Left renal pelvis (tissue), 4 donors: ENCODE data around the gene ARPIN. TPM values are rescaled to one million over a fixed set of nuclear protein-coding genes. Genes with fewer than 3 reads are reported as not detected.
"Not testable (repeated sequence)": the region's sequence is repeated elsewhere in the genome, so short reads cannot be mapped to it uniquely, and the experiment has no call there.

Experiments
- DNase-seq, 4 donors: peaks; one replicate each; pipeline ENCODE4 v3.0.0-alpha.2; 2013; ENCODE audit warnings: low read depth in 4 of 4, low spot score in 3 of 4
- polyA plus RNA-seq, 4 donors: library from polyadenylated mRNA; unstranded; fragments of 120-200 nt; gene quantifications; one replicate each; pipeline ENCODE4 v1.2.1, GENCODE V29; 2013; ENCODE audit not compliant: insufficient read length in 4 of 4

Gene ARPIN
- polyA plus RNA-seq, 4 donors: 27.1 to 30.6 (median 30.0) TPM

GRCh38 chr15:89910891-89911626 is 1.7 kb downstream of the ARPIN start:
- no peak for DNase-seq

- no peak for DNase-seq
These were observed 3.1 kb downstream of the ARPIN start for GRCh38 chr15:89909611-89910010.

GRCh38 chr15:89908226-89908625 is 4.5 kb downstream of the ARPIN start:
- no peak for DNase-seq

GRCh38 chr15:89907289-89907688 is 5.5 kb downstream of the ARPIN start:
- DNase-seq: no peak

- DNase-seq: no peak
These were observed 6.8 kb downstream of the ARPIN start for GRCh38 chr15:89905846-89906378.

- DNase-seq: no peak
These were observed 8.2 kb downstream of the ARPIN start for GRCh38 chr15:89904519-89904918.

- no peak for DNase-seq
These were observed 9.0 kb downstream of the ARPIN start for GRCh38 chr15:89903858-89904130.

- DNase-seq: no peak
These were observed 9.5 kb downstream of the ARPIN start for GRCh38 chr15:89903015-89903857.

GRCh38 chr15:89900849-89901248 is 11.9 kb downstream of the ARPIN start:
- no peak for DNase-seq

GRCh38 chr15:89899951-89900567 is 12.7 kb downstream of the ARPIN start:
- DNase-seq: no peak

- no peak for DNase-seq
These were observed 13.3 kb downstream of the ARPIN start for GRCh38 chr15:89899295-89899945.

GRCh38 chr15:89898614-89899294 is 14.0 kb downstream of the ARPIN start:
- no peak for DNase-seq

GRCh38 chr15:89898146-89898545 is 14.6 kb downstream of the ARPIN start:
- DNase-seq: no peak

GRCh38 chr15:89893696-89894447 is 18.9 kb downstream of the ARPIN start, which contains the start of gene AP3S2:
TSS of gene AP3S2 (minus strand) at chr15:89893994. CDS start at chr15:89893949, 45 bp downstream.
- DNase-seq: peak; percentile 86 to 91 (median 88)

- no peak for DNase-seq
These were observed 19.7 kb downstream of the ARPIN start for GRCh38 chr15:89893027-89893426.

GRCh38 chr15:89888214-89888804 is 24.4 kb downstream of the ARPIN start:
- DNase-seq: no peak

GRCh38 chr15:89885611-89886010 is 27.1 kb downstream of the ARPIN start:
- no peak for DNase-seq

GRCh38 chr15:89885179-89885578 is 27.6 kb downstream of the ARPIN start:
- not testable (repeated sequence) for DNase-seq

- DNase-seq: no peak
These were observed 29.2 kb downstream of the ARPIN start for GRCh38 chr15:89883518-89883917.
